Naive thymus-derived CD8-positive, alpha-beta T cell (primary cell): Measurements from ENCODE around the gene AAK1. TPM values are rescaled to one million over a fixed set of nuclear protein-coding genes. Genes with fewer than 3 reads are reported as not detected.

Experiments used
- ATAC-seq, 2 donors: fragments of 150-1000 bp; cut with Tn5 transposase in 1 of 2; sonication (Bioruptor Pico), chemical (Tn5 transposase) in 1 of 2; 1 replicate in 1 of 2; 2 replicates in 1 of 2; pipeline ENCODE4 v1.10.0; 2021; ENCODE audit warnings: mild to moderate bottlenecking in 2 of 2, moderate library complexity in 2 of 2
- POLR2A ChIA-PET: fragments of 350-600 bp; sonication (Branson Sonifier 250); formaldehyde crosslinking; loops from one replicate; lab custom pipeline; 2021; ENCODE audit warnings: antibody characterized with exemption; lab: Charles Lee
- DNase-seq, 10 donors: peaks; one replicate each; pipeline versions ENCODE4 v3.0.0 to v3.0.0-alpha.2; 2020 to 2022
- H3K27ac Mint-ChIP-seq, 10 donors: one replicate each; pipeline ENCODE4 v1.8.0; 2020 to 2022; ENCODE audit warnings: mild to moderate bottlenecking in 10 of 10, mixed read lengths in 10 of 10, moderate library complexity in 4 of 10, inconsistent platforms in 1 of 10
- H3K27me3 Mint-ChIP-seq, 5 donors: one replicate each; pipeline ENCODE4 v1.8.0; 2021 to 2022; ENCODE audit warnings: mixed read lengths in 5 of 5
- H3K36me3 Mint-ChIP-seq, 3 donors: one replicate each; pipeline ENCODE4 v1.8.0; 2020 to 2022; ENCODE audit warnings: mixed read lengths in 3 of 3, mild to moderate bottlenecking in 2 of 3, inconsistent platforms in 1 of 3
- H3K4me1 Mint-ChIP-seq, 4 donors: one replicate each; pipeline ENCODE4 v1.8.0; 2021 to 2022; ENCODE audit warnings: mixed read lengths in 4 of 4
- H3K4me3 Mint-ChIP-seq, 10 donors: one replicate each; pipeline ENCODE4 v1.8.0; 2020 to 2022; ENCODE audit warnings: mild to moderate bottlenecking in 10 of 10, mixed read lengths in 10 of 10, moderate library complexity in 6 of 10, inconsistent platforms in 1 of 10
- H3K9me3 Mint-ChIP-seq, 9 donors: one replicate each; pipeline ENCODE4 v1.8.0; 2020 to 2022; ENCODE audit warnings: mixed read lengths in 9 of 9, mild to moderate bottlenecking in 3 of 9, inconsistent platforms in 1 of 9, moderate library complexity in 1 of 9
- polyA plus RNA-seq, 3 donors: library from polyadenylated mRNA; unstranded; fragments of 300-500 nt; fragmentation: Illumina TruSeq; gene quantifications; one replicate each; pipeline ENCODE4 v1.2.3, GENCODE V29; 2021
- total RNA-seq, 8 experiments: library from RNA in 2 of 8; stranded (reverse) in 2 of 8; gene quantifications; one replicate each; pipeline ENCODE4 v1.2.3 and lab custom pipeline; 2021 to 2026

Gene AAK1
- total RNA-seq, result 100 to 1,000 TPM; 216 to 222 TPM
- polyA plus RNA-seq, result 100 to 1,000 TPM in 1 of 3 donors, 10 to 100 TPM in 2; 59.8 to 106 (median 97.3) TPM
- total RNA-seq (lab: John Stamatoyannopoulos, UW), result 34.0 to 231 (median 131) reads per million in 6 experiments

DNA sequence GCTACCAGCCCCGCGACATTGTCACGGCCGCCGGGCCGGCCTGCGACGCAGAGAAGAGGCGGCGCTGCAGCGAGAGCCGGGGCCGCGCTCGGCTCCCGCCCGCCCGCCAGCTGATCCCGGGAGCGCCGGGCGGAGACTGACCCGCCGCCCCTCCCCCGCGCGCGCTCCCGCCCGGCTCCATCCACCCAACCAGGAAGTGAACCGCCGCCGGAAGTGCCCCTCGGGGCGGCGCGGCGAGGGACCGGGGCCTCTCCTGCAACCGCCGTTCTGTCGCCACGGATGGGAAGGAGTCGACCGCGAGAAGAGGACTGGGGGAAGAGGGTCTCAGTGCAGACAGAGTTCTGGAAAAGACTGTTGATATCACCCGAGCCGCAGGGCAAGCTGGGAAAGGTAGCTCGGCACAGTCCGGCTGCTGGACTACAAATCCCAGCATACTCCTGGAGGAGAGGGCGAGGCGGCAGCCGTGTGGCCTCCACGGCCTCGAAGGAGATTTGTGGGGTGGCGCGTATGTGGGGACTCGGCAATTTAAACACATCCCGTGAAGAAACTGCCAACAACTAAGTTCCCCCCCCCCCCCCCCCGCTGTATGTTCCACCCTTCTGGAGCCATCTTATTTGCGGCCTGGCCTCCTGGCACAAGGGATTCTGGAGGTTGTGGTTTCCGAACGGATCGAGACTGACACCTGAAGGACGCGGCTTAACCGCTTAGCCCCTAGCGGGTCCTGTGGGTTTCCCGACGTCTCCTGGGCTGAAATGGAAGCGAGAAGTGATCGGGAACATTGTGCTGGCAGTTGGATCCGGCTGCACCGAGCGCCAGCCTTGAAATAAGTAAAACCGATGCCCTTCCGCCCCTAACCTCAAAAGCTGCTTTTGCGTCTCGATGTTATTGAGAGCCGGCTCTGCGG lies at the start of gene AAK1:
TSS of gene AAK1 (minus strand) at position 138 of the 904 bp plus-strand sequence. CDS start 699 bp downstream, outside the sequence.
- ATAC-seq, result peak; percentile 41 to 50
- peaks cover 4 to 20% (median 9%) of the 10 kb centered on the region in 3 donors for H3K36me3 Mint-ChIP-seq
- H3K4me1 Mint-ChIP-seq, result peaks cover 38 to 73% (median 63%) of the 10 kb centered on the region in 4 donors
- POLR2A ChIA-PET, result interaction anchor here (0.6 to 8.2 kb wide), 41 partner anchors 9 to 1688 kb away, joined by 3 to 214 read pairs (median 5); partner anchors contain the start of genes ANXA4, NFU1, SNRPG and ZNF638
- peak within 1 kb of the TSS; percentile 94 to 99 (median 97) for H3K27ac Mint-ChIP-seq
- peaks cover 0 to 2% (median 0%) of the 10 kb centered on the region in 9 donors for H3K9me3 Mint-ChIP-seq
- H3K4me3 Mint-ChIP-seq, result peak within 1 kb of the TSS; percentile 89 to 99 (median 96)
- peak; percentile 70 to 90 (median 83) for DNase-seq
- no peaks in the 10 kb centered on the region for H3K27me3 Mint-ChIP-seq

DNA sequence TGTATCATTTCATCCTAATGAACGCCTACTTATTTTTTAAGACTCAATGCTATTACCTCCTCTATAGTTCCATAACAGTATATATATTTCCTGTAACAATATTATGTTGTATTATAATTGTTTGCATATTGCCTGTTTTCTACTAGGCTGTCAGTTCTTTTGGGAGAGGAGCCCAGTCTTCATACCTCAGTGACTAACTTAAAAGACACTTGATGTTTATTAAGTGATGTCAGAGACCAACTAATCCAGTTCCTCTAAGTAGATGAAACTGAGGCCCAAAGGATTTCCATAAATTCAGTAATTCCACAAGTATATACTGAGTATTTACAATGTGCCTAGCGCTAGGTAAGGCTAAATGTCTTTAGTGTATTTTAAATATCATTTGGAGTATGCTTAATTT lies 48.9 kb upstream of the AAK1 start:
- H3K36me3 Mint-ChIP-seq, result no peaks in the 10 kb centered on the region
- H3K4me3 Mint-ChIP-seq, result peak overlapping the region in 6 of 10 donors; percentile 70 to 81 (median 76)
- POLR2A ChIA-PET, result interaction anchor here (0.8 to 8.6 kb wide), 4 partner anchors 9 to 49 kb away, joined by 3 to 214 read pairs (median 38); partner anchors contain the start of gene AAK1
- no peaks in the 10 kb centered on the region for H3K9me3 Mint-ChIP-seq
- H3K27ac Mint-ChIP-seq, result peak overlapping the region; percentile 91 to 99 (median 96)
- peaks cover 44 to 92% (median 87%) of the 10 kb centered on the region in 4 donors for H3K4me1 Mint-ChIP-seq
- ATAC-seq, result no peak
- no peak for DNase-seq
- no peaks in the 10 kb centered on the region for H3K27me3 Mint-ChIP-seq

DNA sequence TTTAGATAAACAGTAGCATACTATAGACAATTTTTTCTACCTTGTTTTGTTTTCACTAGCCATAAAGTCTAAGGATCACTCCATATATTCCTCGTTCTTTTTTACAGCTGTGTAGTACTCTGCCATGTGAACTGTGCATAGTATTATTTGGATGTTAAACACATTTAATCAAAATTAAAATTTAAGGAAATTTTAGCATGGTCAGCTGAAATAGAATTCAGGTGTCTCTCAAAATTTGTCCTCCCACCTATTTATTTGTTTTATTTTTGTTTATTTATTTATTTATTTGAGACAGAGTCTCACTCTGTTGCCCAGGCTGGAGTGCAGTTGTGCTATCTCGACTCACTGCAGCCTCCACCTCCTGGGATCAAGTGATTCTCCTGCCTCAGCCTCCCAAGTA lies 46.4 kb upstream of the AAK1 start:
- H3K4me1 Mint-ChIP-seq, result peaks cover 38 to 85% (median 80%) of the 10 kb centered on the region in 4 donors
- H3K9me3 Mint-ChIP-seq, result peaks cover 0 to 3% (median 0%) of the 10 kb centered on the region in 9 donors
- no peak for ATAC-seq
- H3K27ac Mint-ChIP-seq, result peak overlapping the region in 9 of 10 donors; percentile 29 to 99 (median 97)
- no peak for DNase-seq
- POLR2A ChIA-PET, result interaction anchor here (0.8 kb wide), 1 partner anchor 46 kb away, joined by 6 read pairs; the partner anchor contains the start of gene AAK1
- no peaks in the 10 kb centered on the region for H3K36me3 Mint-ChIP-seq
- peak overlapping the region in 6 of 10 donors; percentile 68 to 85 (median 79) for H3K4me3 Mint-ChIP-seq
- no peaks in the 10 kb centered on the region for H3K27me3 Mint-ChIP-seq

DNA sequence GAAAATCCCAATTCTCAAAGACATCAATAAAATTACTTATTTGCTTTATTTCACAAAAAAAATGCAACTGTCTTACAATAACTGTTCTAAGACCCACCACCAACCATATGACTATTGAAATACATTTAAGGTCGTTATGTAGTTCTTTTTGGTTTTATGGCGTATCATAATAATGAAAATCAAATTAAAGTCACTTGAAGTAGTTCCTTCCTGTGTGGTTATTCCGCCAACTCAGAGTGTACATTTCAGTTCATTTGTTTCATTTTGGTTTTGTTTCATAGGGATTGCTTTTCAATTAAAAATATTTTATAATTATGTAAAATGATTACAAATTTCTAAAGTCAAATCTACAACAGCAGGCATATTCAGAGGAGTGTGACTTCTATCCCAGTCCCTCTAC lies 45.9 kb upstream of the AAK1 start:
- H3K36me3 Mint-ChIP-seq, result no peaks in the 10 kb centered on the region
- H3K4me1 Mint-ChIP-seq, result peaks cover 42 to 85% (median 82%) of the 10 kb centered on the region in 4 donors
- ATAC-seq (peak in 1 of 2 donors; percentile 35), DNase-seq (peak in 3 of 10 donors; percentile 27 to 51 (median 47))
- peak overlapping the region; percentile 54 to 85 (median 78) for H3K4me3 Mint-ChIP-seq
- peak overlapping the region; percentile 91 to 98 (median 95) for H3K27ac Mint-ChIP-seq
- no peaks in the 10 kb centered on the region for H3K27me3 Mint-ChIP-seq
- POLR2A ChIA-PET, result interaction anchor here (0.8 kb wide), 1 partner anchor 45 kb away, joined by 6 read pairs; the partner anchor contains the start of gene AAK1
- H3K9me3 Mint-ChIP-seq, result peaks cover 0 to 3% (median 0%) of the 10 kb centered on the region in 9 donors

DNA sequence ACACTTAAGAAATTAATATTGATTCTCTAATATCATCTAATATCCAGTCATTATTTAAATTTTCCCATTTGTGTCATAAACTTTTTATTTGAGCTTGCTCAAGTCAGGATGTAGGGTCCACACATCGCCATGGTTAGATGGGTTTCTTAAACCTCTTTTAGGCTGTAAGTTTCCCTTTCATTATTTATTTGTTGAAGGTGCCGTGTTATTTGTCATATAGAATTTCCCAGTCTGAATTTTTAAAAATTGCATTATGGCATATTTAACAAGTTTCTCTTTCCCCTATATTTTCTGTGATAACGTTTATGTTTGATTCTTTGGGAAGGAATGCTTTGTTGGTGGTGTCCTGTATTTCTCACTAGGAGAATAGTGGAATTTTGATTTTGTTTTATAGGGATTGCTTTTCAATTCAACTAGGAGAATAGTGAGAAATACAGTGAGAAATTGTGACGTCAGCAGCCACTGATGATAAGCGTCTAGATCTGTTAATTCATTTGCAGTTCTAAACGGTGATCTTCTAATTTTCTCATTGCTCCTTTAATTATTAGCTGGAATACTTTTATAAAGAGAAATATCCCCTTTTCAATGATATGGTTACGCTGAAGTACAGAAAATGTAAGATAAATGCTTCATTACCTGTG lies 44.6 kb upstream of the AAK1 start:
- peak overlapping the region in 8 of 10 donors; percentile 25 to 98 (median 76) for H3K27ac Mint-ChIP-seq
- peaks cover 46 to 85% (median 83%) of the 10 kb centered on the region in 4 donors for H3K4me1 Mint-ChIP-seq
- no peaks in the 10 kb centered on the region for H3K27me3 Mint-ChIP-seq
- H3K4me3 Mint-ChIP-seq, result peak overlapping the region in 2 of 10 donors; percentile 28 to 85
- POLR2A ChIA-PET, result interaction anchor here (0.6 to 3.3 kb wide), 5 partner anchors 9 to 541 kb away, joined by 3 to 19 read pairs (median 4); partner anchors contain the start of gene AAK1
- DNase-seq (no peak), ATAC-seq (no peak)
- H3K36me3 Mint-ChIP-seq, result no peaks in the 10 kb centered on the region
- peaks cover 0 to 3% (median 0%) of the 10 kb centered on the region in 9 donors for H3K9me3 Mint-ChIP-seq

DNA sequence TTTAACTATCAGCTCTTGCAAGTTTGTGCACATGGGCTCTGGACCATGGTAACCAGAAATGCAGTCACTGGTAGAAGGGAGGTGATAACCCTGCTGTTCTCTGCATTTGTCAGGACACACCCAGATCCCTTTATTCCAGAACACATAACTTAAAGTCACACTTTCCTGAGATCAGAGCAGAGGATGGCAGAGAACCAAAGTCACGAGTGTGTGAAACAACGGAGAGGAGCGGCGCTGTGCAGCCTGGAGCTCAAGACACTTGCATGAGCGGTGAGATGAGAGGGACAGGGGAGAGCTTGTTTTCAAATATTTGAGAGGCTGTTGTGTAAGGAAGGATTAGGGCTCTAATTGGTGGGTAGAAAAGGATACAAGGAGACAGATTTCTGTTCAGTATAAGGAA lies 43.3 kb upstream of the AAK1 start:
- peak overlapping the region in 2 of 10 donors; percentile 2 to 61 for H3K4me3 Mint-ChIP-seq
- no peaks in the 10 kb centered on the region for H3K36me3 Mint-ChIP-seq
- peaks cover 0 to 3% (median 0%) of the 10 kb centered on the region in 9 donors for H3K9me3 Mint-ChIP-seq
- H3K27me3 Mint-ChIP-seq, result no peaks in the 10 kb centered on the region
- no peak for ATAC-seq
- POLR2A ChIA-PET, result interaction anchor here (1.1 to 3.3 kb wide), 4 partner anchors 9 to 42 kb away, joined by 4 to 19 read pairs (median 8); partner anchors contain the start of gene AAK1
- H3K27ac Mint-ChIP-seq, result peak overlapping the region in 8 of 10 donors; percentile 4 to 81 (median 17)
- H3K4me1 Mint-ChIP-seq, result peaks cover 40 to 81% (median 75%) of the 10 kb centered on the region in 4 donors
- no peak for DNase-seq

DNA sequence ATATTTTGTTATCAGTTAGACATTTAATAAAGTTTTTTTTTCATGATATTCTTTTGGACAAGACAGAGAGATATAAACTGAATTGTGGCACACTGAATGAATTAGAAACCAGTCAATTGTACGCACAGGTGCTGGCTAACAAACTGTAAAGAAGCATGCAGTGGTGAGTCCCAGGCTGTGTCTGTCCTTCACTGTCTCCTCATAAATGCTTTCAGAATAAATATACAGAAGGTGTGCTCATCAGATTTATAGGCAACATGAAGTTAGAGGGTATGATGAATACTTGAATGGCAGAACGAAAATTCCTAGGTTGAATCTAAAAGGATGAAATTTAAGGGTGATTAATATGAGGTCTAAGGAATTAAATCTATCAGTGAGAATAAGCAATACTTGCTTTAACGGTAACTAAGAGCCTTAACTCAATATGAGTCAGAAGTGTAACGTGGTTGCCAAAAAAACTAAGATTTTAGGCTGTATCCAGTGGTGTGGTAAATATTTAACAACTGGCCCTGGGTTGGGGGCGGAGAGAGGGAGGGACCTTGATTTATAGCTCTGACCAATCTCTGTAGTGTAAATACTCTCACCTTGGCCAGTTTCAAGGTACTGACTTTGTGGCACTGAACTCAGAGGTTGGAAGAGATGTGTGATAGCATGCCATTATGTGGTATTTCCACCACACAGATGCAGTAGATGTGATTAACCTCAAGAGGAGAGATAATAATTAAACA lies 41.9 kb upstream of the AAK1 start:
- DNase-seq (no peak), ATAC-seq (no peak)
- Mint-ChIP-seq H3K4me3 (peak overlapping the region in 2 of 10 donors; percentile 14), H3K9me3 (peaks cover 0 to 3% (median 0%) of the 10 kb centered on the region in 9 donors), H3K27me3 (no peaks in the 10 kb centered on the region), H3K36me3 (no peaks in the 10 kb centered on the region), H3K4me1 (peaks cover 39 to 76% (median 68%) of the 10 kb centered on the region in 4 donors), H3K27ac (peak overlapping the region in 5 of 10 donors; percentile 7 to 86 (median 68))
- POLR2A ChIA-PET, result interaction anchor here (3.3 kb wide), 1 partner anchor 41 kb away, joined by 19 read pairs; the partner anchor contains the start of gene AAK1

DNA sequence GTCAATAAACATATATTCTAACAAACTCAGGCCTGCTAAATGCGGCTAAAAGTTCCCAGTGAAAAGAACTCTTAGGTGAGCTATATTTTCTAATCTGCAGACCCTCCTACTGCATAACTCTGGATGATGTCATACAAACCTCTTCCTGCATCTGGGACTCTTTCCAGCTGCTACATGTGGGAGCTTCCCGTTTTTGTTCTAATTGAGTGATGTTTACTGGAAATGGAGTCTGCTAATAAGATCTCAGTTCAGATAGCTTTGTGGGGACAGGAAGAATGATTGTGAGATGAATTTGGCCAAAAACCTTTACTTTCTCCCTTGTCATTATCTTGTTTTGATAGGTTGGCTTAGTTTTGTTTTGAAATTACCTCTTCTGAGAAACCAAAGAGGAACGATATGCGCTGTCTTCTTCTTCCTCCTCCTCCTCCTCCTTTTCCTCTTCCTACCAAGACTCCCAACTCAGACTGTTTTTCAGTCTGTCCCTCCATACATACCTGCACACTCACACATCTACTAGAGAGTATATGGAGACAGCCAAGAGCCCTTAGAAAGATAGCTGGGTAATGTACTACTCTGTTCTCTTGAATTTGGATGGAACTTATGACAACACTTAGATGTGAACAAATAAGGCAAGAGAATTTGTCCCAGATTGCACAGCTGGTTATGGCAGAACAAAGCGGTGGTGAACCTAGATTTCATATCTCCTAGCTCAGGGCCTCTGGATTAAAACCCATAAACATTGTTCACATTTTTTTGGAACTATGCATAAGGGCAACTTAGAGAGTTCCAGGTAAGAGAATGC lies 39.8 kb upstream of the AAK1 start:
- peak overlapping the region; percentile 10 to 74 (median 52) for H3K4me3 Mint-ChIP-seq
- POLR2A ChIA-PET, result interaction anchor here (1.0 to 2.1 kb wide), 6 partner anchors 11 to 40 kb away, joined by 4 to 24 read pairs (median 8); partner anchors contain the start of gene AAK1
- peak overlapping the region; percentile 53 to 92 (median 82) for H3K27ac Mint-ChIP-seq
- H3K9me3 Mint-ChIP-seq, result peaks cover 0 to 3% (median 0%) of the 10 kb centered on the region in 9 donors
- no peaks in the 10 kb centered on the region for H3K27me3 Mint-ChIP-seq
- DNase-seq (no peak), ATAC-seq (peak; percentile 40 to 47)
- H3K36me3 Mint-ChIP-seq, result peaks cover 0 to 3% (median 0%) of the 10 kb centered on the region in 3 donors
- H3K4me1 Mint-ChIP-seq, result peaks cover 39 to 71% (median 64%) of the 10 kb centered on the region in 4 donors

DNA sequence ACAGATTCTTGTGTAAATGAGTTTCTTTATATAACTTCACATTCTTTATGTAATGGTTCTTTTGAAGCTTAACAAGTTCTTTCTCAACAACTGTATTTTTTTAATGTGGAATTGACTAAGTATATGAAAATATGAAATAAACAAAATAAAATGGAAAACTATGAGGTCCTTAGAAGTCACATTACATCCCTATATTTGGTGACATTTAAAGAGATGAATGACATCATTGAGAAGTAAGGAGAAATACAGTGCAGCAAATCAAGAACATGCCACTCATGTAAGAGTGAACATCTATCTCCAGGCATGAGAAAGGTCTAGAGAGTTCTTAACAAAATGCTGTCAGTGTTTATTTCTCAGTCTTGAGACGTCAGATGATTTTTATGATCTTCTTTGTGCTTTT lies 39.0 kb upstream of the AAK1 start:
- Mint-ChIP-seq H3K27me3 (no peaks in the 10 kb centered on the region), H3K4me3 (peak overlapping the region in 1 of 10 donors; percentile 59), H3K36me3 (peaks cover 0 to 3% (median 0%) of the 10 kb centered on the region in 3 donors), H3K4me1 (peaks cover 39 to 65% (median 59%) of the 10 kb centered on the region in 4 donors), H3K9me3 (peaks cover 0 to 3% (median 0%) of the 10 kb centered on the region in 9 donors), H3K27ac (peak overlapping the region in 3 of 10 donors; percentile 86 to 92 (median 88))
- POLR2A ChIA-PET, result interaction anchor here (1.5 to 2.1 kb wide), 3 partner anchors 11 to 39 kb away, joined by 6 to 24 read pairs (median 13); partner anchors contain the start of gene AAK1
- DNase-seq, result no peak
- no peak for ATAC-seq

DNA sequence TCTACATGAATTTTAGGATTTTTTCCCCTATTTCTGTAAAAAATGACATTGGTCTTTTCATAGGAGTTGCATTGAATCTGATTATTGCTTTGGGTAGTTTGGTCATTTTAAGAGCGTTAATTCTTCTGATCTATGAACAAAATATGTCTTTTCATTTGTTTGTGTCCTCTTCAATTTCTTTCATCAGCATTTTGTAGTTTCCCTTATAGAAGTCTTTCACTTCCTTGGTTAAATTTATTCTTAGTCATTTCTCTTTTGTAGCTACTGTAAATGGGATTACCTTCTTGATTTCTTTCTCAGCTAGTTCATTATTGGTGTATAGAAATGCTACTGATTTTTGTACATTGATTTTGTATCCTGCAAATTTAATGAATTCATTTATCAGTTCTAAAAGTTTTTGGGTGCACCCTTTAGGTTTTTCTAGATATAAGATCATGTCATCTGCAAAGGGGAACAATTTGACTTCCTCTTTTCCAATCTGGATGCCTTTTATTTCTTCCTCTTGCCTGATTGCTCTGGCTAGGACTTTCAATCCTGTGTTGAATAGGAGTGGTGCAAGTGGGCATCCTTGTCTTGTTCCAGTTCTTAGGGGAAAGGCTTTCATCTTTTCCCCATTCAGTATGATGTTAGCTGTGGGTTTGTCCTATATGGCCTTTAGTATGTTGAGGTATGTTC lies 36.6 kb upstream of the AAK1 start:
- no peaks in the 10 kb centered on the region for H3K9me3 Mint-ChIP-seq
- no peaks in the 10 kb centered on the region for H3K27me3 Mint-ChIP-seq
- no peak for DNase-seq
- H3K4me3 Mint-ChIP-seq, result peak overlapping the region in 1 of 10 donors; percentile 1
- peaks cover 0 to 3% (median 0%) of the 10 kb centered on the region in 3 donors for H3K36me3 Mint-ChIP-seq
- H3K4me1 Mint-ChIP-seq, result peaks cover 30 to 54% (median 46%) of the 10 kb centered on the region in 4 donors
- POLR2A ChIA-PET, result interaction anchor here (2.6 kb wide), 1 partner anchor 35 kb away, joined by 8 read pairs; the partner anchor contains the start of gene AAK1
- no peak for ATAC-seq
- H3K27ac Mint-ChIP-seq, result peak overlapping the region in 1 of 10 donors; percentile 16
